GM21515 (cell line): ENCODE data around the gene ZDHHC11B.

Source experiments
- ATAC-seq: cut with Tn5 transposase; IDR thresholded peaks from one replicate; pipeline ENCODE4 v1.9.1; 2021; ENCODE audit not compliant: unreplicated experiment

Gene ZDHHC11B

GRCh38 chr5:664343-664993, 120.1 kb downstream of the ZDHHC11B start:
- ATAC-seq = no peak

GRCh38 chr5:663436-664342, 120.8 kb downstream of the ZDHHC11B start:
- no peak for ATAC-seq

- ATAC-seq = no peak
Observed at GRCh38 chr5:662751-663435, 121.6 kb downstream of the ZDHHC11B start.

DNA sequence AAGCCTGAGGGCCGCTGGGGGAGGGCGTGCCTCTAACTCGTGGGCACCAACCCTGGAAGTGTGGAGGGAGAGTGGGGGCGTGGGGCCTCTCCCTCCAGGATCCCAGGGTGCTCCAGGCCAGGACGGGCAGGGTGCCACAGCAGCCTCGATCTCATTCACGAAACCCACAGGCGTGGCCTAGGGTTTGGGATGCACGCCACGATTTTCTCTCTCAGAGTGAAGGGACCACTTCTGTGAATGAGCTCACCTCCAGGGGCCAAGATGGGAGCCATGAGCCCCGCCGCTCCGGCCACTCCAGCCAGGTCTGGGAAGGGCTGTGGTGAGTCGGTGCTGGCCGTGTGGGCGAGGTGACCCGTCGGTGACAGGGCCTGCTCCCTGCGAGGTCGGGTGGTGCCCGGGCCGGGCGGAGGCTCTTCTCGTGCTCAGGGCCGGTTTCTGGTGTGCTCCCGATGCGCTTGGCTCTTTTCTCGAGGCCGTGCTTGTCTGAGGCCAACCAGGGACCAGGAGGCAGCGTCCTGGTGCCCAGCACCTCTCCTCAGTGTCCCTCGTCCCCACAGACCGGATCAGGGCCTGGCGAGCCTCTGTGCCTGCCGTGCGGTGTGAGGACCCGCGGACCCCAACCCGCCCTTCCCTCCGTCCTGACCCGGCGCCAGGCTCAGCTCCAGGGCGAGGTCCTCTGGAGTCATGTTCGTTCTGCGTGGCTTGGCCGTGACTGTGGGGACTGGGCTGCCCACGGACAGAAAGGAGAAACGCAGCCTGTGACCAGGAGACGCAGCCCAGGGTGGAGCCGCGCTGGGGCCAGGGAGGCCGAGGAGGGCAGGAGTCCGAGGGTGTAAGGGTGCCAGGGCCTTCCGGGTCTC, 122.4 kb downstream of the ZDHHC11B start:
- no peak for ATAC-seq

GRCh38 chr5:660491-661030, 124.0 kb downstream of the ZDHHC11B start:
- no peak for ATAC-seq
